ENCODE measurements around the gene STARD7.

Gene STARD7

DNA sequence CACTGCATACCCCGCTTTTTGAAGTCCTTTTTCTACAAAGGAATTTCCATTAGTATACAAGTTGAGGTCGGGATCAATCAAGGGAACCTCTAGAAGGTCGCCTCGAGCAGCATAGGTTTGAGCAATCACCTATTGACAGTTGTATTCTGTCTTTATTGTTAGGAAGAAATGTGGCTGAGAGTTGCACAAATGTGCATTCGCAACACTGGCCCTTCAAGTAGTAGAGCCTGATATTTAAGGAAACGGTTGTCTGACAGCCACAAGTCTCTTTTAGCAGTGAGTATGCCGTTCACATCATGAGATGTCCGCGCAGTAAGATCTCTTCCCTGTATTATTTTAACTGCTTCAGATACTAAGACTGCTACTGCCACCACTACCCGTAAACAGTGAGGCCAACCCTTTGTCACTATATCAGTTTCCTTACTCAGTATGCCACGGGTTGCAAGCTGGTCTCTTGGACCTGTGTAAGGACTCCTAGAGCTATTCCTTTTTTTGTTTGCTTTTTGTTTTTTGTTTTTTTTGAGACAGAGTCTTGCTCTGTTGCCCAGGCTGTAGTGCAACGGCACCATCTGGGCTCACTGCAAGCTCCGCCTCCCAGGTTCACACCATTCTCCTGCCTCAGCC lies 10.0 kb upstream of the STARD7 start:
- TF ChIP-seq, protein P1, sequence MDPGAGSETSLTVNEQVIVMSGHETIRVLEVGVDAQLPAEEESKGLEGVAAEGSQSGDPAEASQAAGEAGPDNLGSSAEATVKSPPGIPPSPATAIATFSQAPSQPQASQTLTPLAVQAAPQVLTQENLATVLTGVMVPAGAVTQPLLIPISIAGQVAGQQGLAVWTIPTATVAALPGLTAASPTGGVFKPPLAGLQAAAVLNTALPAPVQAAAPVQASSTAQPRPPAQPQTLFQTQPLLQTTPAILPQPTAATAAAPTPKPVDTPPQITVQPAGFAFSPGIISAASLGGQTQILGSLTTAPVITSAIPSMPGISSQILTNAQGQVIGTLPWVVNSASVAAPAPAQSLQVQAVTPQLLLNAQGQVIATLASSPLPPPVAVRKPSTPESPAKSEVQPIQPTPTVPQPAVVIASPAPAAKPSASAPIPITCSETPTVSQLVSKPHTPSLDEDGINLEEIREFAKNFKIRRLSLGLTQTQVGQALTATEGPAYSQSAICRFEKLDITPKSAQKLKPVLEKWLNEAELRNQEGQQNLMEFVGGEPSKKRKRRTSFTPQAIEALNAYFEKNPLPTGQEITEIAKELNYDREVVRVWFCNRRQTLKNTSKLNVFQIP (CRISPR knock-in tag; IDR thresholded peaks at IDR 0.05; ENCODE audit: borderline replicate concordance, low read depth): no peak
- no peak for TF ChIP-seq ZNF565 (CRISPR knock-in tag; conservative IDR thresholded peaks at IDR 0.05; ENCODE audit: low read depth)
- TF ChIP-seq GLIS3 (CRISPR knock-in tag; IDR thresholded peaks at IDR 0.05): no peak
- TF ChIP-seq CSDC2 (CRISPR knock-in tag; IDR thresholded peaks at IDR 0.05): no peak
- no peak for TF ChIP-seq RARB (CRISPR knock-in tag; IDR thresholded peaks at IDR 0.05)
- TF ChIP-seq CREB5 (CRISPR knock-in tag; IDR thresholded peaks at IDR 0.05; ENCODE audit: low read depth): no peak
- no peak for TF ChIP-seq ZNF70 (CRISPR knock-in tag; IDR thresholded peaks at IDR 0.05)
- no peak for TF ChIP-seq CSRNP3 (CRISPR knock-in tag; IDR thresholded peaks at IDR 0.05)
- no peak for TF ChIP-seq TOX (CRISPR knock-in tag; IDR thresholded peaks at IDR 0.05; ENCODE audit: borderline replicate concordance)
- TF ChIP-seq ZFP30 (CRISPR knock-in tag; IDR thresholded peaks at IDR 0.05): no peak
- TF ChIP-seq ISL1 (CRISPR knock-in tag; IDR thresholded peaks at IDR 0.05): no peak
- no peak for TF ChIP-seq ESRRG (CRISPR knock-in tag; IDR thresholded peaks at IDR 0.05)
- no peak for TF ChIP-seq ZC3H10 (CRISPR knock-in tag; IDR thresholded peaks at IDR 0.05)
- TF ChIP-seq ZNF8 (CRISPR knock-in tag; IDR thresholded peaks at IDR 0.05): no peak
- TF ChIP-seq ZFP3 (CRISPR knock-in tag; IDR thresholded peaks at IDR 0.05): no peak
- TF ChIP-seq OSR1 (CRISPR knock-in tag; IDR thresholded peaks at IDR 0.05): no peak

DNA sequence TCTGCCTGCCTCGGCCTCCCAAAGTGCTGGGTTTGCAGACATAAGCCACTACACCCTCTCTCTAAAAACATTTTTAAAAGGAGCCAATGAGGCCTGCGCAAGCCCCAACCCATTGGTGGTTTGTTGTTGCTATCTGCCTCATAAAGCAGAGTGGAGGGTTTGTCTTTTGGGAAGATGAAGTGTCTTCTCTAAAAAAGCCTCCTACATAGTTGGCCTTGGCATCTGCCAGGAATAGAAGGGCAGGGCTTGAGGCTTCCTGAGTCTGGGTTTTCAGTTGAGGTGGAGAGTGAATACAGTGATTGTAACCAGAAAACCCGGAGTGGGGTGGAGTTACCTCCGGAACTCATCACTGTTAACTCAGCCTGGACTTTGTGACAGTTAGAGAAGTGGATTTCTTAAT lies 5.9 kb upstream of the STARD7 start:
- ATAC-seq: no peak

More for the DNA sequence above, 10.0 kb upstream of the STARD7 start:
- ATAC-seq: no peak

GRCh38 chr2:96213379-96213778 lies 4.8 kb upstream of the STARD7 start:
- no peak for ATAC-seq
- TF ChIP-seq ZC3H10 (CRISPR knock-in tag; IDR thresholded peaks at IDR 0.05) (no peak), TCF4 (CRISPR knock-in tag; IDR thresholded peaks at IDR 0.05; ENCODE audit: borderline replicate concordance) (no peak), GLIS3 (CRISPR knock-in tag; IDR thresholded peaks at IDR 0.05) (no peak), CSDC2 (CRISPR knock-in tag; IDR thresholded peaks at IDR 0.05) (no peak), RARB (CRISPR knock-in tag; IDR thresholded peaks at IDR 0.05) (no peak), TOX (CRISPR knock-in tag; IDR thresholded peaks at IDR 0.05; ENCODE audit: borderline replicate concordance) (no peak), CREB5 (CRISPR knock-in tag; IDR thresholded peaks at IDR 0.05; ENCODE audit: low read depth) (no peak), ESRRG (CRISPR knock-in tag; IDR thresholded peaks at IDR 0.05) (no peak), PATZ1 (CRISPR knock-in tag; IDR thresholded peaks at IDR 0.05; ENCODE audit: borderline replicate concordance) (no peak), ZNF8 (CRISPR knock-in tag; IDR thresholded peaks at IDR 0.05) (no peak), ARNTL (CRISPR knock-in tag; IDR thresholded peaks at IDR 0.05; ENCODE audit: borderline replicate concordance, low read depth) (no peak), ZNF565 (CRISPR knock-in tag; conservative IDR thresholded peaks at IDR 0.05; ENCODE audit: low read depth) (no peak)
- TF ChIP-seq, protein P1 (CRISPR knock-in tag; IDR thresholded peaks at IDR 0.05; ENCODE audit: borderline replicate concordance, low read depth): no peak

More for the DNA sequence above, 5.9 kb upstream of the STARD7 start:
- TF ChIP-seq ARNTL (CRISPR knock-in tag; IDR thresholded peaks at IDR 0.05; ENCODE audit: borderline replicate concordance, low read depth) (no peak), BACH2 (CRISPR knock-in tag; IDR thresholded peaks at IDR 0.05; ENCODE audit: borderline replicate concordance) (no peak)
